Breast epithelium (tissue), 4 donors: ENCODE results near the gene MMAB. TPM values are rescaled to one million over a fixed set of nuclear protein-coding genes. Genes with fewer than 3 reads are reported as not detected.
A peak's percentile ranks its signal among the peaks of the same experiment; 100 is the strongest.

Experiments used
- DNase-seq, 2 donors: peaks; one replicate each; pipeline ENCODE4 v3.0.0-alpha.2; 2019; ENCODE audit warnings: low spot score in 2 of 2
- H3K27ac ChIP-seq, 2 donors: fragments of 200-600 bp; sonication (generic) in 1 of 2; one replicate each; pipeline ENCODE4 v1.5.1; 2016 to 2019; ENCODE audit warnings: mild to moderate bottlenecking in 1 of 2
- H3K27me3 ChIP-seq, 2 donors: fragments of 200-600 bp; sonication (generic) in 1 of 2; one replicate each; pipeline versions ENCODE4 v1.5.1 to v1.6.0; 2017 to 2019; ENCODE audit warnings: control low read depth in 1 of 2, mild to moderate bottlenecking in 1 of 2
- H3K36me3 ChIP-seq: fragments of 200-600 bp; one replicate; pipeline ENCODE4 v1.5.1; 2019
- H3K4me1 ChIP-seq, 2 donors: fragments of 200-600 bp; sonication (generic); one replicate each; pipeline ENCODE4 v1.5.1; 2016 to 2019; ENCODE audit warnings: control low read depth in 1 of 2
- H3K4me3 ChIP-seq, 3 donors: fragments of 200-600 bp; sonication (generic); 1 replicate in 2 of 3; 2 replicates in 1 of 3; pipeline ENCODE4 v1.5.1; 2016 to 2019; ENCODE audit warnings: mild to moderate bottlenecking in 3 of 3, moderate library complexity in 2 of 3
- H3K9me3 ChIP-seq, 2 donors: fragments of 200-600 bp; sonication (generic) in 1 of 2; one replicate each; pipeline ENCODE4 v1.5.1; 2016 to 2019; ENCODE audit warnings: control low read depth in 1 of 2
- CTCF ChIP-seq, 3 donors: fragments of 450-650 bp; IDR thresholded peaks; one replicate each; pipeline ENCODE4 v1.5.1; 2016 to 2017; ENCODE audit warnings: antibody characterized with exemption in 3 of 3, mild to moderate bottlenecking in 3 of 3, moderate library complexity in 3 of 3
- POLR2A ChIP-seq: fragments of 450-650 bp; IDR thresholded peaks from one replicate; pipeline ENCODE4 v1.6.1; 2016; ENCODE audit warnings: antibody characterized with exemption, mild to moderate bottlenecking, moderate library complexity
- POLR2AphosphoS5 ChIP-seq, 3 donors: sonication (generic); formaldehyde crosslinking; IDR thresholded peaks; one replicate each; pipeline ENCODE4 v1.6.1; 2017; ENCODE audit warnings: antibody characterized with exemption in 3 of 3
- intact Hi-C: fragments of 100-400 bp; cut with DNase I; formaldehyde crosslinking; loops from one replicate; pipeline ENCODE4 v1.15.1; 2023; ENCODE audit warnings: low total_unique reads
- total RNA-seq, 3 donors: library from RNA; depleted of rRNA; stranded (reverse); fragments of >200 nt; gene quantifications; one replicate each; pipeline ENCODE4 v1.1.0, GENCODE V29; 2016

MMAB gene
- total RNA-seq, 3 donors from 2014 or later: 23.9 to 29.1 (median 28.6) TPM

DNA sequence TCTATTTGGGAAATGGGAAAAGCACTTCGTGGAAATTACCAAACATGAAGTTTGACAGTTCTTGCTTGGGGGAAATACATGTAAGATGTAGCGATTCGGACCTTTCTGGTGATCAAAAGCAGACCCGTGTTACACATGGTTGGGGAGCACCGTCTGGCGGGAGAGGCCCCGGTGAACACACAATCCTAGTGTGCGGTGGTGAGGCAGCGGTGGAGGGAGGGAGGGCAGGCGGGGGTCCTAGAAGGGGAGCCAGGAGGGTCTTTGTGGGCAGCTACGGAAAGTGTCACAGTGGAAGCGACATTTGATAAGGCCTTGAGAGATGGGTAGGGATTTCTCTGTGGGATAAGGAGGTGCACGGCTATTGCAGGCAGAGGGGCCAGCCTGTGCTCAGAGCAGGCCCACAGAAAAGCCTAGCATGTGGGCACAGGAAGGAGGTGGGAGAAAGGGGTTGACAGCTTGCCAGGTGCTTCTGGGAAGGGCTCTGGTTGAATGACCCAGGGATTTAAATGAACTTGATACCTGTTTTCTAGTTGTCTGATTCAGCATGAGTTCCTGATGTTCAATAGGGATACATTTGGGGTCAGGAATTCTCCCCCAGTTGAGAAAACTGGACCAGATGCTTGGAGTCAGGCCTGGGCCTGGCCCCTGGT is 7.5 kb upstream of the MMAB start:
- peak overlapping the region; percentile 70 to 87 for H3K27ac ChIP-seq
- peaks cover 6% of the 10 kb centered on the region for H3K36me3 ChIP-seq

GRCh38 chr12:109580272-109580671 is 7.0 kb upstream of the MMAB start:
- DNase-seq: no peak
- Histone ChIP-seq H3K4me3 (no peak overlapping the region), H3K27ac (peak overlapping the region in 1 of 2 donors; percentile 87), H3K9me3 (no peaks in the 10 kb centered on the region), H3K4me1 (no peaks in the 10 kb centered on the region), H3K36me3 (peaks cover 6% of the 10 kb centered on the region), H3K27me3 (no peaks in the 10 kb centered on the region)
- intact Hi-C loops: no loop called here
- no peak for TF ChIP-seq POLR2AphosphoS5 (IDR thresholded peaks at IDR 0.05)
- no peak for TF ChIP-seq POLR2A
- no peak for TF ChIP-seq CTCF (IDR thresholded peaks at IDR 0.05)

More for the DNA sequence above, 7.5 kb upstream of the MMAB start:
- Histone ChIP-seq H3K27me3 (no peaks in the 10 kb centered on the region), H3K4me1 (no peaks in the 10 kb centered on the region), H3K4me3 (no peak overlapping the region), H3K9me3 (no peaks in the 10 kb centered on the region)
- intact Hi-C loops: no loop called here
- TF ChIP-seq POLR2AphosphoS5 (IDR thresholded peaks at IDR 0.05): no peak
- TF ChIP-seq POLR2A: no peak
- no peak for TF ChIP-seq CTCF (IDR thresholded peaks at IDR 0.05)
- DNase-seq: no peak

GRCh38 chr12:109579639-109580038 is 6.3 kb upstream of the MMAB start:
- H3K27me3 ChIP-seq: no peaks in the 10 kb centered on the region
- peaks cover 0 to 4% of the 10 kb centered on the region in 2 donors for H3K4me1 ChIP-seq
- H3K36me3 ChIP-seq: peaks cover 6% of the 10 kb centered on the region
- H3K4me3 ChIP-seq: no peak overlapping the region
- no peak overlapping the region for H3K27ac ChIP-seq
- no peak for TF ChIP-seq CTCF (IDR thresholded peaks at IDR 0.05)
- no peak for TF ChIP-seq POLR2AphosphoS5 (IDR thresholded peaks at IDR 0.05)
- TF ChIP-seq POLR2A: no peak
- H3K9me3 ChIP-seq: no peaks in the 10 kb centered on the region
- no peak for DNase-seq
- intact Hi-C loops: no loop called here

GRCh38 chr12:109578330-109578927 is 5.1 kb upstream of the MMAB start:
- intact Hi-C loops: no loop called here
- peaks cover 6% of the 10 kb centered on the region for H3K36me3 ChIP-seq
- no peak for DNase-seq
- no peaks in the 10 kb centered on the region for H3K27me3 ChIP-seq
- no peaks in the 10 kb centered on the region for H3K9me3 ChIP-seq
- peaks cover 0 to 10% of the 10 kb centered on the region in 2 donors for H3K4me1 ChIP-seq
- TF ChIP-seq CTCF (IDR thresholded peaks at IDR 0.05) (no peak), POLR2AphosphoS5 (IDR thresholded peaks at IDR 0.05) (no peak), POLR2A (no peak)
- H3K27ac ChIP-seq: no peak overlapping the region
- no peak overlapping the region for H3K4me3 ChIP-seq

- TF ChIP-seq POLR2AphosphoS5 (IDR thresholded peaks at IDR 0.05) (no peak), CTCF (IDR thresholded peaks at IDR 0.05) (no peak), POLR2A (no peak)
- Histone ChIP-seq H3K4me1 (peaks cover 0 to 10% of the 10 kb centered on the region in 2 donors), H3K27me3 (no peaks in the 10 kb centered on the region), H3K36me3 (peaks cover 6% of the 10 kb centered on the region), H3K9me3 (no peaks in the 10 kb centered on the region), H3K4me3 (no peak overlapping the region), H3K27ac (no peak overlapping the region)
- DNase-seq: no peak
- intact Hi-C loops: no loop called here
These were observed 4.0 kb upstream of the MMAB start for GRCh38 chr12:109577311-109577710.
